ENCODE measurements around the gene SRP9.

DNA sequence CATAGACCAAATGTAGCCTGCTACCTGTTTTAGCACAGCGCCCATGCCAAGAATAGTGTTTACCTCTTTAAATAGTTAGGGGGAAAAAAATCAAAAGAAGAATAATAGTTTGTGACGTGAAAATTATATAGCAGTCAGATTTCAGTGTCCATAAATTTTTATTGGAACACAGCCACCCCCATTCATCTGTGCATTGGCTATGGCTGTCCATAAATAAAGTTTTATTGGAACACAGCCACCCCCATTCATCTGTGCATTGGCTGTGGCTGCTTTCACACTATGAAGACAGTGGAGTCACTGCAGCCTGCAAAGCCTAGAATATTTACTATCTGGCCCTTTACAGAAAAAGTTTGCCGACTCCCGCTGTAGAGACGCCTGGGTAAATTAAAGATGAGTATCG is 53.2 kb downstream of the SRP9 start:
- TF ChIP-seq, protein P1, sequence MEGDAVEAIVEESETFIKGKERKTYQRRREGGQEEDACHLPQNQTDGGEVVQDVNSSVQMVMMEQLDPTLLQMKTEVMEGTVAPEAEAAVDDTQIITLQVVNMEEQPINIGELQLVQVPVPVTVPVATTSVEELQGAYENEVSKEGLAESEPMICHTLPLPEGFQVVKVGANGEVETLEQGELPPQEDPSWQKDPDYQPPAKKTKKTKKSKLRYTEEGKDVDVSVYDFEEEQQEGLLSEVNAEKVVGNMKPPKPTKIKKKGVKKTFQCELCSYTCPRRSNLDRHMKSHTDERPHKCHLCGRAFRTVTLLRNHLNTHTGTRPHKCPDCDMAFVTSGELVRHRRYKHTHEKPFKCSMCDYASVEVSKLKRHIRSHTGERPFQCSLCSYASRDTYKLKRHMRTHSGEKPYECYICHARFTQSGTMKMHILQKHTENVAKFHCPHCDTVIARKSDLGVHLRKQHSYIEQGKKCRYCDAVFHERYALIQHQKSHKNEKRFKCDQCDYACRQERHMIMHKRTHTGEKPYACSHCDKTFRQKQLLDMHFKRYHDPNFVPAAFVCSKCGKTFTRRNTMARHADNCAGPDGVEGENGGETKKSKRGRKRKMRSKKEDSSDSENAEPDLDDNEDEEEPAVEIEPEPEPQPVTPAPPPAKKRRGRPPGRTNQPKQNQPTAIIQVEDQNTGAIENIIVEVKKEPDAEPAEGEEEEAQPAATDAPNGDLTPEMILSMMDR (IDR thresholded peaks at IDR 0.05), result no peak
- no peak for TF ChIP-seq POLR2A (IDR thresholded peaks at IDR 0.05)
